GF-D8 (cell line): ENCODE measurements around the gene RASL11A.
"Not testable (repeated sequence)": the region's sequence is repeated elsewhere in the genome, so short reads cannot be mapped to it uniquely, and the experiment has no call there.

ENCODE experiments used
- DNase-seq: peaks from one replicate; lab custom pipeline; 2025; lab: John Stamatoyannopoulos, UW

RASL11A gene, protein sequence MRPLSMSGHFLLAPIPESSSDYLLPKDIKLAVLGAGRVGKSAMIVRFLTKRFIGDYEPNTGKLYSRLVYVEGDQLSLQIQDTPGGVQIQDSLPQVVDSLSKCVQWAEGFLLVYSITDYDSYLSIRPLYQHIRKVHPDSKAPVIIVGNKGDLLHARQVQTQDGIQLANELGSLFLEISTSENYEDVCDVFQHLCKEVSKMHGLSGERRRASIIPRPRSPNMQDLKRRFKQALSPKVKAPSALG

DNA sequence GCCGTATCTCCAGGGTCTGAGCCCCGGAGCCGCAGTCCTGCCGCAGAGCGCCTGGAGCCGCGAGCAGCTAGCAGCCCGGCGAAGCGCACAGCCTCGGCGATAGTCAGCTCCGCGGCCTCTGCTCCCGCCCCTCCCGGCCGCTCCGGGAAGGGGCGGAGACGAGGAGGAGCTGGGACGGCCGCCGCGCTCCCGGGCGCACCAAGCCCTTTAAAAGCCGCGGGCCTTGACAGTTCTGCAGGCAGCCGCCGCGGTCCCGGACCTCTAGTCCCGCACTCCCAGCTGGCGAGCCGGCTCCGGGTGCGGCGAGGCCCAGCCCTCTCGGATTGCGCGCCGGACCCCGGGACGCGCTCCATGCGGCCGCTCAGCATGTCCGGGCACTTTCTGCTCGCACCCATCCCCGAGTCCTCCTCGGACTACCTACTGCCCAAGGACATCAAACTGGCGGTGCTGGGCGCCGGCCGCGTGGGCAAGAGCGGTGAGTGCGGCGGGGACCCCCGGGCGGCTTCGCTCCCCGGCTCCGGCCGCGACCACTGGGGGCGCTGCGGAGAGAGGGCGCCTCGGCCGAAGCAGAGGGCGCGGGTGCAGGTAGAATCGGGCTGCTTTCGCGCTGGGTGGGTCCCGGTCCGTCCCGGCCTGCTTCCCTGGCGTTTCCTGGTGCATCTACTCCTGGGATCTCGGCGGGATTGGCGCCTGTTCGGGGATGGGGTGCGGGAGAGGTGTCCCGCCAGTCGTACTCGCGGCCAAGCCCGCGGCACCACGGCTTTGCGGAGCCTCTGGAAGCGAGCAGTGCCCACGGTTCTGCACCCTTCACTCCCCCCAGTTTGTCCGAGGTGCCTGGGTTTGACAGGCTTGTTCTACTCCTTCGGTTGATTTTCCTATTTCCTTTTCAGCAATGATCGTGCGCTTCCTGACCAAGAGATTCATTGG, at the start of gene RASL11A:
RASL11A (plus strand) TSS at position 237 of the 927 bp plus-strand sequence; CDS start at position 352, 115 bp downstream.
- DNase-seq, result peak; percentile 54

DNA sequence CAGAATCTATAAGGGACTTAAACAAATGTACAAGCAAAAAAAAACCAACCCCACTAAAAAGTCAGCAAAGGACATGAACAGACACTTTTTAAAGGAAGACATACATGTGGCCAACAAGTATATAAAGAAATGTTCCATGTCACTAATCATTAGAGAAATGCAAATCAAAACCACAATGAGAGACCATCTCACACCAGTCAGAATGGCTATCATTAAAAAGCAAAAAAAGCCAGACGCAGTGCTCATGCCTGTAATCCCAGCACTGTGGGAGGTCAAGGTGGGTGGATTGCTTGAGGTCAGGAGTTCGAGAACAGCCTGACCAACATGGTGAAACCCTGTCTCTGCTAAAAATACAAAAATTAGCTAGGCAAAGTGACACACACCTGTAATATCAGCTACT, 48.5 kb upstream of the RASL11A start:
- not testable (repeated sequence) for DNase-seq

DNA sequence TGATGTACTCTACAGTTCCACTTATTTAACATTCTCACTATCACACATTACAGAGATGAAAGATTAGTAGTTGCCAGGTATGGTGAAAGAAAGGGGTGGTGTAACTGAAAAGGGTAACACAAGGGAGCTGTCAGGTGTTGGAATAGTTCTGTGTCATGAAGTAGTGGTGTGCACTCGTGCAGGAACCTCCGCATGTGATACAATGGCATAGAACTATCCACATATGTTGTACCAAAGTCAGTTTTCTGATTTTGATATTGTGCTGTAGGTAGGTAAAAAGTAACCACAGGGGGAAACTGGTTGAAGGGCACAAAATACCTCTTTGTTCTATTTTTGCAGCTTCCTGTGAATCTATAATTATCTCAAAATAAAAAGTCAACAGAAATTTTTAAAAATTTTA, 43.6 kb upstream of the RASL11A start:
- DNase-seq, result no peak

DNA sequence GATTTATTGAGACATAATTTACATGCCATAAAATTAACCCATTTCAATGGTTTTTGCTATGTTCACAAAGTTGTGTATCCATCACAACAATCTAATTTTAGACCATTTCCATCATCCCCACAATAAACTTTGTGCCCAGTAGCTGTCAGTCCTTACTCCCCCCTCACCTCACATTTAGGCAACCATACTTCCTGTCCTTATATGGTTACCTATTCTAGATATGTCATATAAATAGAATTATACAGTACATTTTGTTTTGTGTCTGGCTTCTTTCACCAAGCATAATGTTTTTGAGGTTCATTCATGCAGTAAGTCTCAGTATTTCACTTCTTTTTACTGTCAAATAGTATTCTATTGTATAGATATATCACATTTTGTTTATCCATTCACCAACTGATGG, 42.5 kb upstream of the RASL11A start:
- DNase-seq, result no peak

DNA sequence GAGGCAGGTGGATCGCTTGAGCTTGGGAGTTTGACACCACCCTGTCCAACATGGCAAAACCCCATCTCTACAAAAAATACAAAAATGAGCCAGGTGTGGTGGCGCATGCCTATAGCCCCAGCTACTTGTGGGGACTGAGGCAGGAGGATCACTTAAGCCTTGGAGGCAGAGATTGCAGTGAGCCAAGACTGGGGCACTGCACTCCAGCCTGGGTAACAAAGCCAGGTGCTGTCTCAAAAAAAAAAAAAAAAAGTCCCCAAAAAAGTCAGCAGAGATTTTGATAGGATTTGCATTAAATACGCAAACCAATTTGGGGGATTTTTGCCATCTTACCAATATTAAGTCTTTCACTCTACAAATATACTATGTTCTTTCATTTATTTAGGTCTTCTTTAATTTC, 41.0 kb upstream of the RASL11A start:
- DNase-seq, result no peak

DNA sequence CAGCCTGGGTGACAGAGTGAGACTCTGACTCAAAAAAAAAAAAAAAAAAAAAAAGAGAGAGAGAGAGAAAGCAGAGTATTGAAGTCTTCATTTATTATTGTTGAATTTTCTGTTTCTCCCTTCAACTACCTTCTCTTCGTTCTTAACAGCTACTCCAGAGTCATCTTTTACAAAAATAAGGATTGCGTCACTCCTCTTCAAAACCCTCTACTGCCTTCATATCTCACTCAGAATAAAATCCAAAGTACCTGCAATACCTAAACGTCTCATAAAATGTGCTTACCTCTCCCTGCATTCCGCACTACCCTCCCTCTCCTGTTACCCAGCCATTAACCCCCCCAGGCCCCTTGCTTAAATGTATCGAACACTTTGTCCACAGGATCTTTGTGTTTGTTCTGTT, 36.7 kb upstream of the RASL11A start:
- DNase-seq, result no peak

DNA sequence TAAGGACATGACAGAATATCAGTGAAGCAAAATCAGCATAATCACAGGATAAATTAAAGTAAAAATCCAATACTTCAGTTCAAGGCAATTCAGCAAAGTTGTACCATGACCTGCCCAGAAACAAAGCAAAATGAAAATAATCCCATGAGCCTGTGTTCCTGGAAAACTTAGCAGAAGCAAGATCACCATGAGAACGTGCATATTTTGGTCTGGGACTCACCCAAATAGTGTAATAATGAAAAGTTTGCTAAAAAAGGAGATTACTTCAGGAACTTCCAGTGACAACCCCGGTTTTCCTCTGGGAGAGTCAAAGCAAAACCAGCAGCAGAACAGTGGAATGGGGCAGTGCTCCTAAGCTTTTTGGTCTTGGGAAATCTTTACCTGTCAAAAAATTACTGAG, 34.2 kb upstream of the RASL11A start:
- no peak for DNase-seq

DNA sequence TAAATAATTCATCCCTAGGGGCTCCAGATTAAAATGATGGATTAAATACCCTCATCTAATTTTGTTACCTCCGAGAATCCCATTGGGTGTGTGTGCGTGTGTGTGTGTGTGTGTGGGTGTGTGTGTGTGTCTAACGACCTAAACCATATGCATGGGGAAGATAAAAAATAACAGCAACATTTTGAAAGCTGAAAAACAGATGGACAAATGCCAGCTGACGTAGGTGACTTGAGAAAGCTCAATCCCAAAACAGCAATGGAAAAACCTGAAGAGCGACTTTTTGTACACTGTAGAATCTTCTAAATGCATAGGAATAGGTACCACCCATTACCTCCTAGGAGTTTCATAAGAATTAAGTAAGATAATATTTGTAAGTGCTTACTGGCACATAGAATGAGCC, 27.9 kb upstream of the RASL11A start:
- DNase-seq, result no peak

DNA sequence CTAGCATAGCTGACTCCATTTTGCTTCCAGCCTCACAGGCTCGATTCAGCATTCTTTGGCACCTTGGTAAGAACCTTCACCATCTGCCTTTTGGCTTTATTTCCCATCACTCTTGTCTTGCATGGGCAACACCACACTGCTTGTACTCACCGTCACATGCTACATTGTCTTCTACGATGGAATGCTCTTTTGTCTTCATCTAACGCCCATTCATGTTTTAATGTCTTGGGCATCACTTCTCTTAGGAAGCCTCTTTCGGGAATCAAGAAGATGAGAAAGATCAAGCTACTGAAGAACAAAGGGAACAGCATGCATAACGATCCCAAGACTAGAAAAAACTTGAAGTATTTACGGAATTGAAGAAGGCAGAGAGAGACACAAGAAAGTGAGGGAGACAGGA, 25.0 kb upstream of the RASL11A start:
- no peak for DNase-seq

DNA sequence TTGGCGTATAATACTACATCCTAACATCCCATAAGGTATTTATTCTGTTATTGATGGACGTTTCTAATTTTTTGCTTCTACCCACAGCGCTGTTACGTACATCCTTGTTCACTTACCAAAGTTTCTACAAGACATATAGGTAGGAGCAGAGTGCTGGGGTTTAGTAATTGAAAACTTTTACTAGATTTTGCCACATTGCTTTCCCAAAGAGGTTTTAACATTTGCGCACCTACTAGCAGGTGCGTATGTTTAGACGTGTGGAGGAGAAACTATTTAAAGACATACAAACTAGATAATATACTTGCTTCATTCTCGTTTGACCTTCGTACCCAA, 19.8 kb upstream of the RASL11A start:
- DNase-seq, result no peak

DNA sequence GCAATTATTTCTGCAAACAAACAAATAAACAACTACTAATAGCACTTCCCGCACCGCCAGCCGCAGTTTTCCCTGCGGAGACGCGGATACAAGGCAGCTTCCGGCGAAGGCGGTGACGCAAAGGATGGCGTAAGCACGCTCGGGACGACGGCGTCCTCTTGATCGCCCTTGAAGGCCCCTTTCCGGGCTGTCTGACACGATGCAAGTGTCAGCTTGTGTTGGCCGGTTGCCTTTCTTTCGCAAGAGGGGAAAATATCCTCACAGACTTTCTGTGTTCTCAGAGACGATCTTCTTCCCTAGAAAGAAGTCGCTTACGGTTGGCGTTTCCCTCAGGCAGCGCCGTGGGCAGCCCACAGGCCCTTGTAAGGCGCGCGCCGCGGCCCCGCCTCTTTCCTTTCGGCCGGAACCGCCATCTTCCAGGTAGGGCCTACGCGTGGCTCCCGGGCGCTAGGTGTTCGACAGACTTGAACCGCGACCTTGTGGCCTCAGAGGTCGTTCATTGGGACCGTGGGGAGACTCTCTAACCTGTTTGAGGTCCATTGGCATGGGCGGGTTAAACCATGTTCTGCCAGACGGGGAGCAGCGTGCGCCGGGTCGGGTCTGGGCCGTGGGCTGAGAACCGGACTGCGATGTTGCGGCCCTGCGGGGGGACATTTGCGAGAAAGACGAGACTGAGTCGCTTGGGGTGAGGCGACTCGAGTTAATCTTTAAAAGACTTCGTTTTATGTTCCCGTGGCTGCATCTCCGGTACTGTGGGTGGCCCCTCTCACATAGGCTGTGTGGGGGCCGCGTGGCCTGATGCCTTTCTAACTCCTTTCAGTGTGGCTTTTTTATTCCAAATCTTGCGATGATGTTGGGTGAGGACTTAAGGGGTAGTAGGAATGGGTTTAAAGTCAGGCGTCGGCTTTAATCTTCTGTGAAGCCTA, 19.2 kb upstream of the RASL11A start, which contains the start of gene RPL21:
RPL21 (plus strand) TSS at position 393 of the 926 bp plus-strand sequence. CDS start 2,219 bp downstream, outside the sequence.
- DNase-seq, result peak; percentile 93

DNA sequence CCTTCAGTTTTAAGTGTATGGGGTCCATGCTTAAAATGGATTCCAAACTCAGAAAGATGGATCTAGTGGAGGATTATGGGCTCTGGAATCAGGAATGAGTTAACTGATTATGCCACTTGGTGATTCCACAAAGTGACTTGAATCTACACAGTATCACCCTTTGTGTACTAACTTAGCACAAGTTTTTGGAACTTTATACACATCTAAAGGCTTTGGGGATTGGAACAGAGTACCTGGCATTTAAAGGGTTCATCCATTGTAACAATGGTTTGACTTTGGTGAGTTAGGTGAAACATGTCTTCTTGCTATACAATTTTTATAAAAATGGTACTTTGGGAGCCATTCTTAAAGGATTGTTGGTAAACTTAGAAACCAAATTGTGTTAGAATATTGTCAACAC, 18.2 kb upstream of the RASL11A start:
- DNase-seq, result no peak

DNA sequence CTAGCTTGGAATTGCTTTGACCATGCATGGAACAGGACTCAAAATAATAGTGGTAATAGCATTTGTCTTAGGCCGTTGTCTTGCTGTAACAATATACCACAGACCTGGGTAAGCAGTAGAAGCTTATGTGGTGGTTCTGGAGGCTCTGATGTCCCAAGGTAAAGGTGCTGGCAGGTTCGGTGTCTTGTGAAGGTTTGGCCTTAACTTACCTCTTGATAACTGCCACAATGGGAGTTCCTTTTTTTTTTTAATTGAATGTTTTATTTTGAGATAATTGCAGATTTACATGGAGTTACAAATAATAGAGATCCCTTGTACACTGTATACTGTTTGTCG, 13.4 kb upstream of the RASL11A start:
- DNase-seq, result no peak

DNA sequence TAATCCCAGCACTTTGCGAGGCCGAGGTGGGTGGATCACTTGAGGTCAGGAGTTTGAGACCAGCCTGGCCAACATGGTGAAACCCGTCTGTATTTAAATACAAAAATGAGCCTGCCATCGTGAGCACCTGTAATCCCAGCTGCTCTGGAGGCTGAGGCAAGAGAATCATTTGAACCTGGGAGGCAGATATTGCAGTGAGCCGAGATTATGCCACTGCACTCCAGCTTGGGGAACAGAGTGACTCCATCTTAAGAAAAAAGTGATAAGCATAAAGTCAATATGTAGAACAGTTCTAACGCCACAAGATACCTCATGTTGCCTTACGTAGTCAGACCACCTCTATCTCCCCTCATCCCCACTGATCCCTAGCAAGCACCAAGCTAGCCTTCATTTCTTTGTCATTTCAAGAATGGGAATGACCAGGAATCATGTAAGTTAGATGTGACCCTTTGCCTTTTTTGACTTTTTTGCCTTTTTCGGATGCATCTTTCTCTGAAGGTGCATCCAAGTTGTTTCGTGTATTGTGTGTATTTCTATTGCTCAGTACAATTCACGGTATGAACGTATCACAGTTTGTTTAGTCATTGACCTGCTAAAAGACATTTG, 12.9 kb upstream of the RASL11A start:
- no peak for DNase-seq

DNA sequence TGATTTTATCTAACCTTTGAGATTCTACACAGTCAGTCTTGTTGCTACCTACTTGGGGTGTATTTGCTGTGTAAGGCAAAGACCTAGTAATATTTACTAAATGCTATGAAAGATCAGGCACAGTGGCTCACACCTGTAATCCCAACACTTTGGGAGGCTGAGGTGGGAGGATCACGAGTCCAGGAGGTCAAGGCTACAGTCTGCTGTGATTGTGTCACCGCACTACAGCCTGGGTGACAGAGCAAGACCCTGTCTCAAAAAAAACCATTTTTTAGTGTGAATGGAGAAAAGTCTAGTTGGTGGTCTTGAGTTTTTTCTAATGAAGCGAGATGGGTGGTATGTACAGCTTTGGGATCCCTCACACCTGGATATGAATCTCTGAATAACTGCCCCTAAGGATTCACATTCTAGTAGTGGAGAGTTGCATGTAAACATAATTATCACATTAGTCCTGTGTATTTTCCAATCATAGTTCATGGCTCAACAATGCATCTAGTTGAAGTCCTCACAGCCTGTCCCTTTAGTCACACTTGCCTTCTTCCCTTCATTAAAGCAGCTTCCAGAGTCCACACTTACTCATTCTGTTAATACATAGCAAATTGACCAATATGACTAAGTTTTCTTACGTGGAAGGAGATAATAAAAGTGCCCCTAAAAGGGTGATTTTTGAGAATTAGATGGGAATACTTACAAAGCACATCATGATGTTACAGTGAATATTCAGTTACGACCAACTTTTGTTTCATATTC, 11.8 kb upstream of the RASL11A start:
- DNase-seq, result no peak

DNA sequence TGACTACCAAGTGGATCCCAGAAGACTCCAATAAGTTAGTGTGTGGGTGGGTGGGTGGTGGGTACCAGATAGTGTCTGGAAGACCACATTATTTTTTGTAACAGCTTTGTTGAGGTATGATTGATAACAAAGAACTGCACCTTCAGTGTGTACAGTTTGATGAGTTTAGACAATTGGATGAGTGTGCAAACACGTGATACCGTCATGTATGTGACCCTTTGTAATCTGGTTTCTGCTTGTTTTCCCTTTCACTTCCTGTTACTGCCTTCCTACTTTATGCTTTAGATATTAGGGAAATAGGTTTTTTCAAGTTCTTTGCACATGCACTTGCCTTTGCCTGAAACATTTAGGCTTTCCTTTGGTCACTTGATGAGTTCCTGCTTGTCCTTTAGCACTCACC, 10.8 kb upstream of the RASL11A start:
- no peak for DNase-seq

DNA sequence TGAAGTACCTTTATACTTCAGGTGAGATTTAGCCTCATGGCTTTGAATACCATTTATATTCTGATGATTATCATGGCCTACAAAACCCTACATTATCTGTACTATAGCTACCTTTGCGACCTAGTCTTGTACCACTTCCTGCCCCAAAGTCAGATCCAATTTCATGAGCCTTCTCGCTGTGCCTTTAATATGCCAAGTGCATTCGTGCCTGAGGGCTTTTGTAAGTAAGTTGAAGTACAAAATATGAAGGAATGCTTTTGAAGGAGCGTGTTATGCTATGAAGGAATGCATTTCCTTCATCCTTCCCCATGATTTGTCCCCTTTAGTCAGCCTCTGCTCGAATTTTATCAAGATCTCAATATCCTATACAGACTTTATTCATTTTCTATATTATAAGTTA, 9.2 kb upstream of the RASL11A start:
- DNase-seq, result no peak

DNA sequence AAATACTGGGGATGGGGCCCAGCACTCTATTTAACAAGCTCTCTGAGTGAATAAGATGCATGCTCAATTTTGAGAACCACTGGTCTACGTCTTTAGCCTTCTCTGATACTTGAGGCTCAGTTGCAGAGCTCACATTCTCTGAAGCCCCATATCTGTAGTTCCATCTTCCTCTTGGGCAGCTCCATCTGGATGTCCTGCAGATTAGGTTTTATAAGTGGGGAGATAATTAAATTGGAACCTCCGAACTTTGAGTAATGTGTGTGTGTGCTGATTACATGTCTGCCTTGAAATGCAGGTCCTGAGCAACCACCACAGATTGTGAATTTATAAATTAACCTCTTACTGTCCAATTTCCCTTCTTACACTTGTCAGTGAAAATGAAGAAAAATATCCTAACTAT, 7.2 kb upstream of the RASL11A start:
- DNase-seq, result no peak

DNA sequence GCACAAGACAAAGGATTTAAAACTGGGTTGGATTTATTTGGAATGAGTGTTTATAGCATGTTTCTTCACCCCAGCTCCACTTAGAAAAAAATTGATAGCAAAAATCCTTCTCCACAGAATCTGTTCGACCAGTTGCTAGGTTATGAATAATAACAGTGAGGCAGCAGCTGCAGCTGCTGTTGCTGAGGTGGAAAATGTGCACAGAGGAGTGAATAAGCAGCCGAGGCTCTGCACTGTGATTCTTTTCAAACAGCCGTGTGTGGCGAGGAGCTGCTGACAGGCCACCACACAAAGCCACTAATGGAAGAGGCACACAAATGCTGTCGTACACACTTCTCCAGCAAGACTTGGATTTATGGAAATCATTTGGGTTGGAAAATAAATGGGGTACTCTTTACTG, 6.4 kb upstream of the RASL11A start:
- peak; percentile 62 for DNase-seq

DNA sequence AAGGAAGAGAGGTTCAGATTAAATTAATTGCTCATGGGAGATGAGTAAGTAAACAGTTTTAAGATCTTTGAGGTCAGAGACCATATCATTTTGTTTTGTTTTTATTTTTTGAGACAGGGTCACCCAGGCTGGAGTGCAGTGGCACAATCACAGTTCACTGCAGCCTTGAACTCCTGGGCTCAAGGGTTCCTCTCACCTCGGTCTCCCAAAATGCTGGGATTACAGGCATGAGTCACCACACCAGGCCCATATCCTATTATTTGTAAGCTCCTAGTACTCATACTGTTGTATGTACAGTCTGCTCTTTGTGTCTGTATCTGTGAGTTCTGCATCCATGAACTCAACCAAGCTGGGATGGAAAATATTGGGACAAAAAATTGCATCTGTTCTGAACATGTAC, 6.0 kb upstream of the RASL11A start:
- no peak for DNase-seq

DNA sequence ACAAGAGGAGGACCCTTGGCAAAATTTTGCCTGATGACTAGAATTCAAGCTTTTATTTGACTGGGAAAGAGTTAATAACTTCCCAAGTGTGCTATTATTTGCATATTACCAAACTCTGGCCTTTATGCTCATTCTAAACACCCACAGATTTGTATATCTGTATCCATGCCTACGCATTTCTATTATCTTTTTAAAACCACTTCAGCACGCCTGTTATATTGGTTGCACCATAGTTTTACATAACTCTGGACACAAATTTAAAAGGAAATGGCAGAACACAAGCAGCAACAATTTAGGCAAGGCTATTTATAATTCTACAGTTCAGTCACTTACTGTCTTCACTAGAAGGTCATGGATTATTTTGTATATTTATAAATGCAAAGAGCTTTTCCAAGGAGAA, 3.7 kb upstream of the RASL11A start:
- DNase-seq, result peak; percentile 67
